GM19455 (cell line): Measurements from ENCODE around the gene PARP11.

Experiments
- ATAC-seq: cut with Tn5 transposase; IDR thresholded peaks from one replicate; pipeline ENCODE4 v1.9.1; 2021; ENCODE audit not compliant: unreplicated experiment

Gene PARP11

GRCh38 chr12:3872800-3873636 lies at the start of gene PARP11:
PARP11 (minus strand) TSS chr12:3873399; CDS start chr12:3873229, 170 bp downstream.
- peak; percentile 92 for ATAC-seq

- ATAC-seq: no peak
Measured at GRCh38 chr12:3922033-3922432, 48.8 kb upstream of the PARP11 start.

GRCh38 chr12:3921526-3921925 lies 48.3 kb upstream of the PARP11 start:
- ATAC-seq: no peak

- no peak for ATAC-seq
Measured at GRCh38 chr12:3921151-3921471, 47.9 kb upstream of the PARP11 start.

GRCh38 chr12:3920351-3921150 lies 47.4 kb upstream of the PARP11 start:
- no peak for ATAC-seq

- ATAC-seq: no peak
Measured at GRCh38 chr12:3913278-3913677, 40.1 kb upstream of the PARP11 start.

- no peak for ATAC-seq
Measured at GRCh38 chr12:3912863-3913262, 39.7 kb upstream of the PARP11 start.

- ATAC-seq: no peak
Measured at GRCh38 chr12:3911409-3911808, 38.2 kb upstream of the PARP11 start.

GRCh38 chr12:3905664-3906063 lies 32.5 kb upstream of the PARP11 start:
- ATAC-seq: no peak

- ATAC-seq: no peak
Measured at GRCh38 chr12:3904999-3905398, 31.8 kb upstream of the PARP11 start.

GRCh38 chr12:3902921-3903320 lies 29.7 kb upstream of the PARP11 start:
- ATAC-seq: no peak

GRCh38 chr12:3901116-3901515 lies 27.9 kb upstream of the PARP11 start:
- no peak for ATAC-seq

- ATAC-seq: no peak
Measured at GRCh38 chr12:3898756-3899155, 25.6 kb upstream of the PARP11 start.

- no peak for ATAC-seq
Measured at GRCh38 chr12:3897371-3897971, 24.3 kb upstream of the PARP11 start.

- ATAC-seq: no peak
Measured at GRCh38 chr12:3896801-3897351, 23.7 kb upstream of the PARP11 start.

- no peak for ATAC-seq
Measured at GRCh38 chr12:3896356-3896755, 23.2 kb upstream of the PARP11 start.

- no peak for ATAC-seq
Measured at GRCh38 chr12:3892631-3893030, 19.4 kb upstream of the PARP11 start.

GRCh38 chr12:3891201-3891600 lies 18.0 kb upstream of the PARP11 start:
- no peak for ATAC-seq

GRCh38 chr12:3888659-3889058 lies 15.5 kb upstream of the PARP11 start:
- no peak for ATAC-seq

- no peak for ATAC-seq
Measured at GRCh38 chr12:3885277-3886094, 12.3 kb upstream of the PARP11 start.

GRCh38 chr12:3884671-3885070 lies 11.5 kb upstream of the PARP11 start:
- no peak for ATAC-seq
